Endodermal cell (in vitro differentiated cells): ENCODE measurements around the gene RALGAPA2. TPM values are rescaled to one million over a fixed set of nuclear protein-coding genes. Genes with fewer than 3 reads are reported as not detected.

Source experiments
- DNase-seq: peaks from one replicate; pipeline ENCODE4 v3.0.0-alpha.2; 2017
- H3K27ac ChIP-seq: 2 replicates; pipeline ENCODE4 v1.5.1; 2013; ENCODE audit warnings: mild to moderate bottlenecking, low read depth, low read length, moderate library complexity
- H3K27me3 ChIP-seq: 2 replicates; pipeline ENCODE4 v1.6.1; 2013; ENCODE audit warnings: mild to moderate bottlenecking, low read length, moderate library complexity; ENCODE audit not compliant: insufficient read depth, control insufficient read depth, poor library complexity, severe bottlenecking
- H3K36me3 ChIP-seq: 2 replicates; pipeline ENCODE4 v1.7.0; 2013; ENCODE audit warnings: mild to moderate bottlenecking, low read length, moderate library complexity; ENCODE audit not compliant: control insufficient read depth, insufficient read depth
- H3K4me1 ChIP-seq: one replicate; pipeline ENCODE4 v1.7.0; 2013; ENCODE audit warnings: low read length; ENCODE audit not compliant: control insufficient read depth, insufficient read depth
- H3K4me3 ChIP-seq: 2 replicates; pipeline ENCODE4 v1.5.1; 2013; ENCODE audit warnings: mild to moderate bottlenecking, low read length, moderate library complexity
- H3K9ac ChIP-seq: 2 replicates; pipeline ENCODE4 v1.6.1; 2013; ENCODE audit warnings: mild to moderate bottlenecking, low read length, moderate library complexity; ENCODE audit not compliant: poor library complexity, severe bottlenecking; ENCODE audit errors: extremely low read depth
- H3K9me3 ChIP-seq: 2 replicates; pipeline ENCODE4 v1.6.1; 2013; ENCODE audit warnings: mild to moderate bottlenecking, low read length, moderate library complexity; ENCODE audit not compliant: control insufficient read depth
- H3K27ac Mint-ChIP-seq: 2 replicates; pipeline ENCODE4 v1.8.0; 2020; ENCODE audit warnings: mixed read lengths
- H3K27me3 Mint-ChIP-seq: 2 replicates; pipeline ENCODE4 v1.8.0; 2021; ENCODE audit warnings: mild to moderate bottlenecking, mixed read lengths; ENCODE audit not compliant: insufficient read depth
- H3K36me3 Mint-ChIP-seq: 2 replicates; pipeline ENCODE4 v1.8.0; 2020; ENCODE audit warnings: low read depth, mixed read lengths
- H3K4me1 Mint-ChIP-seq: 2 replicates; pipeline ENCODE4 v1.8.0; 2020; ENCODE audit warnings: mixed read lengths
- H3K4me3 Mint-ChIP-seq: 2 replicates; pipeline ENCODE4 v1.8.0; 2020; ENCODE audit warnings: mild to moderate bottlenecking, moderate library complexity, mixed read lengths
- H3K9me3 Mint-ChIP-seq: 2 replicates; pipeline ENCODE4 v1.8.0; 2020; ENCODE audit warnings: mild to moderate bottlenecking, mixed read lengths
- CTCF ChIP-seq: fragments of 200-600 bp; sonication (generic); conservative IDR thresholded peaks from 2 replicates; pipeline ENCODE4 v1.5.0; 2021; ENCODE audit warnings: antibody characterized with exemption, mild to moderate bottlenecking
- WGBS, 2 experiments: methylation state at CpG; one replicate each; pipeline versions ENCODE4 v1.1.5 to v1.1.7; 2013; ENCODE audit warnings: missing lambda C conversion rate in 2 of 2, mixed read lengths in 1 of 2; ENCODE audit not compliant: insufficient coverage in 1 of 2, insufficient read length in 1 of 2; 5-methylcytosine and 5-hydroxymethylcytosine counted together
- total RNA-seq, 2 donors: library from RNA; stranded (reverse); fragmentation: NEBNext Ultra II Directional in 1 of 2; extraction: Animal tissue kit (Norgen Biotek cat#: 25700) in 1 of 2; gene quantifications; 2 replicates in 1 of 2; 3 replicates in 1 of 2; pipeline ENCODE4 v1.2.1, GENCODE V29; 2021

RALGAPA2 gene
- total RNA-seq, 2 donors from 2014 or later = 19.5 to 24.6 TPM

GRCh38 chr20:20495729-20496503 is 216.5 kb downstream of the RALGAPA2 start:
- H3K4me1 Mint-ChIP-seq = peaks cover 11% of the 10 kb centered on the region
- Histone ChIP-seq H3K9ac (no peak overlapping the region), H3K27me3 (no peaks in the 10 kb centered on the region), H3K4me3 (no peak overlapping the region), H3K9me3 (no peaks in the 10 kb centered on the region), H3K36me3 (peaks cover 16% of the 10 kb centered on the region), H3K27ac (no peak overlapping the region), H3K4me1 (no peaks in the 10 kb centered on the region)
- no peaks in the 10 kb centered on the region for H3K27me3 Mint-ChIP-seq
- H3K4me3 Mint-ChIP-seq = no peak overlapping the region
- TF ChIP-seq CTCF = no peak
- no peak for DNase-seq
- no peak overlapping the region for H3K27ac Mint-ChIP-seq
- WGBS, 2 experiments = 93 to 99% methylated on average over 6 to 9 of the region's 9 CpGs
- no peaks in the 10 kb centered on the region for H3K9me3 Mint-ChIP-seq
- H3K36me3 Mint-ChIP-seq = peaks cover 8% of the 10 kb centered on the region

GRCh38 chr20:20493701-20494100 is 218.7 kb downstream of the RALGAPA2 start:
- H3K9me3 ChIP-seq = no peaks in the 10 kb centered on the region
- TF ChIP-seq CTCF = no peak
- Mint-ChIP-seq H3K27ac (no peak overlapping the region), H3K4me1 (peaks cover 10% of the 10 kb centered on the region), H3K4me3 (no peak overlapping the region), H3K9me3 (no peaks in the 10 kb centered on the region), H3K27me3 (no peaks in the 10 kb centered on the region), H3K36me3 (peaks cover 6% of the 10 kb centered on the region)
- no peaks in the 10 kb centered on the region for H3K27me3 ChIP-seq
- 89 to 97% methylated on average over 1 to 2 of the region's 2 CpGs for WGBS, 2 experiments
- no peak overlapping the region for H3K9ac ChIP-seq
- DNase-seq = no peak
- H3K4me1 ChIP-seq = no peaks in the 10 kb centered on the region
- H3K4me3 ChIP-seq = no peak overlapping the region
- no peak overlapping the region for H3K27ac ChIP-seq
- H3K36me3 ChIP-seq = peaks cover 10% of the 10 kb centered on the region

- Mint-ChIP-seq H3K27ac (peak overlapping the region; percentile 33), H3K9me3 (no peaks in the 10 kb centered on the region), H3K36me3 (peaks cover 6% of the 10 kb centered on the region), H3K4me3 (no peak overlapping the region), H3K27me3 (no peaks in the 10 kb centered on the region), H3K4me1 (peaks cover 17% of the 10 kb centered on the region)
- Histone ChIP-seq H3K27ac (peak overlapping the region; percentile 99), H3K27me3 (no peaks in the 10 kb centered on the region), H3K36me3 (peaks cover 10% of the 10 kb centered on the region), H3K9me3 (no peaks in the 10 kb centered on the region), H3K9ac (no peak overlapping the region), H3K4me1 (peaks cover 4% of the 10 kb centered on the region), H3K4me3 (no peak overlapping the region)
- no peak for TF ChIP-seq CTCF
- WGBS, 2 experiments = 43 to 81% methylated on average over 4 to 13 of the region's 14 CpGs
- no peak for DNase-seq
These were observed 219.7 kb downstream of the RALGAPA2 start for GRCh38 chr20:20492521-20493332.
